ENCODE measurements around the gene DCBLD2. TPM values are rescaled to one million over a fixed set of nuclear protein-coding genes. Genes with fewer than 3 reads are reported as not detected.

DCBLD2 gene
- total and polyA plus RNA-seq, 2 of the 13 experiments (the other 11 are each of a cell fraction or from before 2014, with no cell fraction given), result 43.8 to 56.9 TPM

DNA sequence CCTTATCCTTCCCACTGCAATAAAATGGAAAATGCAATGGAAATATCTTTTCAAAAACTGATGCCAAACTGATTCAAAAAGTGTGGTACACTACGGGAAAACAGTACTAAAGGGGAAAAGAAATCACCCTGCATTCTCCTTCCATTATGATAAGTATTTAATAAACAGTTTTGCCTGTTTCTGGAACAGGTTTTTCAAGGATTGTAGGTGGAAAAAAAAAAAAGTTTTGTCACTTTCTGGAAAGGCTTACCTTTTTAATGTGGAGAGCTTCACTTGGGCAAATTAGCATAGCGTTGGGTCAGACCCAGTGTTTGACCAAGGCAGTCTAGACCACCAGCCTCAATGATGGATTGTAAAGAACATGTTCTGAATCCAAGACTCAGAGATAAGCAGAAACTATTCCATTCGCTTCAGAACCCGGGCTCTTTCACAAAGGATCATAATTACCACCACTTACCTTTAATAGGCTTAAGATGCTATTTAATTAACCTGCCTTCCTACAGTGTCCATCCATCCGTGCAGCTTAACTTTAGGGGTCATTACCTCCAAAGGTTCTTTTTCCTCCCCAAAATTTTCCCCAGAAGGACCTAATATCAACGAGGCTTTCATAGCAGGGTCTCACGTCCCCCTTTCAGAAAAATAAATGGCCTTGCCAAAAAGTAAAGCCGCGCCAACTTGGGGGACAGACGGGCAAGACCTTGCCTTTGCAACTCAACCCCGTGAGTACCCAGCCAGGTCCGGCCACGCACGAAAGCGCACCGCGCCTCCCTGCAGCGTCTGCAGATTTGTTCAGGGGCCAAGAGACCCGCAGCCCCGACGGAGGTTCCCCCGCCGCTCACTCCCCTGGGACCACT lies 1.0 kb downstream of the DCBLD2 start:
- intact Hi-C loops (cut with micrococcal nuclease; ENCODE audit: unreplicated experiment) (loop anchor here (1.0 to 5.0 kb wide), 5 partner anchors 77 to 308 kb away; partner anchors contain the start of gene CPOX), in situ Hi-C loops (cut with HindIII; ENCODE audit: extremely low pct_ligation_motif_present, low pct_unique_long_range_greater_than_20kb) (no loop called here)
- CTCF ChIA-PET (ENCODE audit: low intra/inter-chr PET ratio, low total read pairs), result no interaction called here
- TF ChIP-seq BORCS8-MEF2B (CRISPR knock-in tag; IDR thresholded peaks at IDR 0.05) (peak; percentile 19; the same call in 1 of the 2 replicates), ZNF501 (CRISPR knock-in tag; IDR thresholded peaks at IDR 0.05) (peak; percentile 17; the same call in 1 of the 2 replicates), ZNF234 (CRISPR knock-in tag; conservative IDR thresholded peaks at IDR 0.05) (peak; percentile 1; the same call in 1 of the 2 replicates), ARID2 (CRISPR knock-in tag; IDR thresholded peaks at IDR 0.05; ENCODE audit: borderline replicate concordance) (0 out of 2 replicates have a peak, but pooled peaks have one; percentile 2), ZKSCAN8 (CRISPR knock-in tag; IDR thresholded peaks at IDR 0.05; ENCODE audit: borderline replicate concordance) (no peak), MEIS2 (CRISPR knock-in tag; IDR thresholded peaks at IDR 0.05) (no peak), STAT5B (CRISPR knock-in tag; IDR thresholded peaks at IDR 0.05) (no peak)
- no peaks in the 10 kb centered on the region; a peak in 1 of 5 replicates for H3K27me3 ChIP-seq (ENCODE audit: control insufficient read depth in 1 of 2, insufficient read depth in 2 of 2, low read length in 2 of 2)
- no peaks in the 10 kb centered on the region for H3K36me3 ChIP-seq (replicated peaks in 1 of 2; ENCODE audit: control insufficient read depth in 1 of 2, insufficient read depth in 2 of 2, low read length in 2 of 2)
- no peaks in the 10 kb centered on the region for H4K20me1 ChIP-seq (ENCODE audit: insufficient read depth, low read length)
- peak overlapping the region; percentile 85 for H3K27ac ChIP-seq (ENCODE audit: extremely low read length, insufficient read depth, low read length)
- peak; percentile 27 for ATAC-seq
- no peaks in the 10 kb centered on the region for H3K9me3 ChIP-seq (ENCODE audit: low read length)
- H2AFZ ChIP-seq (ENCODE audit: low read length), result no peak overlapping the region
- no peak for DNase-seq (ENCODE audit: low spot score)
- peak overlapping the region; percentile 91 for H3K9ac ChIP-seq (ENCODE audit: insufficient read depth, low read depth, low read length)
- H3K4me2 ChIP-seq (ENCODE audit: low read depth, low read length), result peak overlapping the region; percentile 79
- WGBS (ENCODE audit: low lambda C conversion rate), result 1% methylated on average over 23 of the region's 23 CpGs
- no peak for FAIRE-seq
- peaks cover 39% of the 10 kb centered on the region for H3K4me1 ChIP-seq (ENCODE audit: insufficient read depth, low read length)
- H3K79me2 ChIP-seq (ENCODE audit: insufficient read depth, low read length), result peaks cover 44% of the 10 kb centered on the region
- peak overlapping the region; percentile 72 to 98 (median 88) for H3K4me3 ChIP-seq (replicated peaks in 1 of 3; ENCODE audit: insufficient read depth in 1 of 3, low read depth in 2 of 3, low read length in 3 of 3)
- BruUV-seq (replicated peaks), result TSS peak; percentile 57
- POLR2A ChIA-PET, result no interaction called here

- peaks cover 54% of the 10 kb centered on the region for H3K4me1 ChIP-seq (ENCODE audit: insufficient read depth, low read length)
- H3K36me3 ChIP-seq (replicated peaks in 1 of 2; ENCODE audit: control insufficient read depth in 1 of 2, insufficient read depth in 2 of 2, low read length in 2 of 2), result no peaks in the 10 kb centered on the region
- no peaks in the 10 kb centered on the region; a peak in 1 of 5 replicates for H3K27me3 ChIP-seq (ENCODE audit: control insufficient read depth in 1 of 2, insufficient read depth in 2 of 2, low read length in 2 of 2)
- no peak overlapping the region; a peak in 1 of 6 replicates for H3K4me3 ChIP-seq (replicated peaks in 1 of 3; ENCODE audit: insufficient read depth in 1 of 3, low read depth in 2 of 3, low read length in 3 of 3)
- ChIA-PET CTCF (ENCODE audit: low intra/inter-chr PET ratio, low total read pairs) (no interaction called here), POLR2A (no interaction called here)
- ATAC-seq (no peak), DNase-seq (ENCODE audit: low spot score) (no peak), FAIRE-seq (no peak)
- H3K27ac ChIP-seq (ENCODE audit: extremely low read length, insufficient read depth, low read length), result no peak overlapping the region
- no peak overlapping the region for H2AFZ ChIP-seq (ENCODE audit: low read length)
- WGBS (ENCODE audit: low lambda C conversion rate), result 94% methylated on average over 1 of the region's 1 CpG
- in situ Hi-C loops (cut with HindIII; ENCODE audit: extremely low pct_ligation_motif_present, low pct_unique_long_range_greater_than_20kb) (loop anchor here (10.0 kb wide), 1 partner anchor 97 kb away; no protein-coding TSS in a partner anchor), intact Hi-C loops (cut with micrococcal nuclease; ENCODE audit: unreplicated experiment) (no loop called here)
- H3K9me3 ChIP-seq (ENCODE audit: low read length), result no peaks in the 10 kb centered on the region
- H4K20me1 ChIP-seq (ENCODE audit: insufficient read depth, low read length), result no peaks in the 10 kb centered on the region
- H3K79me2 ChIP-seq (ENCODE audit: insufficient read depth, low read length), result peaks cover 65% of the 10 kb centered on the region
- no peak overlapping the region for H3K9ac ChIP-seq (ENCODE audit: insufficient read depth, low read depth, low read length)
- peak overlapping the region; percentile 21; the same call in 1 of the 2 replicates for H3K4me2 ChIP-seq (ENCODE audit: low read depth, low read length)
- BruUV-seq (replicated peaks), result no TSS peak
- TF ChIP-seq ZNF382 (CRISPR knock-in tag; IDR thresholded peaks at IDR 0.05; ENCODE audit: borderline replicate concordance) (no peak), CENPT (CRISPR knock-in tag; IDR thresholded peaks at IDR 0.05; ENCODE audit: low read depth) (no peak), SMAD3 (CRISPR knock-in tag; IDR thresholded peaks at IDR 0.05) (no peak), FIP1L1 (IDR thresholded peaks at IDR 0.05; ENCODE audit: borderline replicate concordance, insufficient read depth, low read depth, low read length) (no peak), ZNF891 (CRISPR knock-in tag; IDR thresholded peaks at IDR 0.05) (no peak), MNT (IDR thresholded peaks at IDR 0.05) (no peak)
Observed at GRCh38 chr3:98897701-98898100, 3.8 kb downstream of the DCBLD2 start.

Data from HepG2 (cell line).